ENCODE results near the gene RPL27. TPM values are rescaled to one million over a fixed set of nuclear protein-coding genes. Genes with fewer than 3 reads are reported as not detected.

RPL27 gene
- total and polyA plus RNA-seq, 2 of the 8 experiments (the other 6 are each of a cell fraction or from before 2014, with no cell fraction given): 1,415 to 3,779 TPM

GRCh38 chr17:43019418-43019817 is 21.2 kb downstream of the RPL27 start:
- no peaks in the 10 kb centered on the region for H3K9me3 ChIP-seq (ENCODE audit: insufficient read depth in 2 of 2, low read depth in 1 of 2, low read length in 1 of 2)
- peaks cover 6 to 39% (median 12%) of the 10 kb centered on the region in 4 experiments; a peak in 7 of 8 replicates for H3K36me3 ChIP-seq (ENCODE audit: control insufficient read depth in 2 of 4, insufficient read depth in 4 of 4, low read length in 3 of 4)
- H3K27ac ChIP-seq (ENCODE audit: low read depth, low read length): no peak overlapping the region
- H3K56ac ChIP-seq (replicated peaks; ENCODE audit: insufficient read length, low read depth, low read length): no peak overlapping the region
- no peak overlapping the region for H3K14ac ChIP-seq (ENCODE audit: insufficient read length)
- H4K91ac ChIP-seq (replicated peaks; ENCODE audit: insufficient read length, low read length): no peak overlapping the region
- no peak overlapping the region for H2AFZ ChIP-seq (ENCODE audit: low read length)
- DNase-seq (ENCODE audit: low read depth in 1 of 2, low spot score in 2 of 2) (no peak), FAIRE-seq (no peak)
- H4K5ac ChIP-seq (ENCODE audit: insufficient read length, low read depth, low read length): no peak overlapping the region
- ChIA-PET POLR2A (ENCODE audit: partially characterized antibody) (interaction anchor here (0.6 to 10.8 kb wide), 9 partner anchors 8 to 1341 kb away, joined by 3 to 123 read pairs (median 3); partner anchors contain the start of genes IFI35, PTGES3L, RPL27 and RUNDC1), CTCF (ENCODE audit: partially characterized antibody) (interaction anchor here (0.6 to 1.0 kb wide), 3 partner anchors 13 to 291 kb away, joined by 3 to 4 read pairs (median 3); partner anchors contain the start of gene BRCA1)
- H3K23me2 ChIP-seq (ENCODE audit: low read depth, low read length): peaks cover 8% of the 10 kb centered on the region; the same call in 1 of the 2 replicates
- H3K27me3 ChIP-seq (replicated peaks in 1 of 4; ENCODE audit: control insufficient read depth in 3 of 4, extremely low read depth in 1 of 4, insufficient read depth in 3 of 4, low read length in 3 of 4): no peaks in the 10 kb centered on the region
- peaks cover 0 to 35% of the 10 kb centered on the region in 2 experiments; a peak in 3 of 4 replicates for H3K79me2 ChIP-seq (ENCODE audit: control insufficient read depth in 1 of 2, insufficient read depth in 2 of 2, low read length in 2 of 2)
- H3K79me1 ChIP-seq (ENCODE audit: low read depth, low read length): peaks cover 17% of the 10 kb centered on the region
- no peak overlapping the region for H2BK12ac ChIP-seq (ENCODE audit: low read depth, low read length)
- no peak overlapping the region for H3K4me3 ChIP-seq (ENCODE audit: extremely low read depth in 1 of 4, insufficient read depth in 2 of 4, low read depth in 3 of 4, low read length in 4 of 4)
- peaks cover 6 to 18% (median 12%) of the 10 kb centered on the region in 4 experiments for H3K4me1 ChIP-seq (replicated peaks in 1 of 4; ENCODE audit: control insufficient read depth in 3 of 4, insufficient read depth in 4 of 4, low read length in 3 of 4)
- H3K9ac ChIP-seq (replicated peaks in 1 of 4; ENCODE audit: extremely low read depth in 1 of 4, low read depth in 3 of 4, low read length in 3 of 4): no peak overlapping the region
- peak overlapping the region; percentile 49; the same call in 1 of the 2 replicates for H2BK5ac ChIP-seq (ENCODE audit: low read depth, low read length)
- H2AK5ac ChIP-seq (ENCODE audit: low read depth, low read length): no peak overlapping the region
- H3K23ac ChIP-seq (ENCODE audit: insufficient read length): no peak overlapping the region
- no peak overlapping the region for H3K18ac ChIP-seq (ENCODE audit: extremely low read depth, low read length)
- no peak overlapping the region for H2BK20ac ChIP-seq (ENCODE audit: low read length)
- no peak overlapping the region for H3K4ac ChIP-seq (replicated peaks; ENCODE audit: insufficient read length, low read depth, low read length)
- H2BK15ac ChIP-seq (ENCODE audit: low read length): no peak overlapping the region
- H4K20me1 ChIP-seq (replicated peaks in 1 of 2; ENCODE audit: control insufficient read depth in 1 of 2, insufficient read depth in 2 of 2, low read length in 2 of 2): peaks cover 10% of the 10 kb centered on the region in 2 experiments
- WGBS, 2 experiments (ENCODE audit: extremely low coverage in 1 of 2, insufficient coverage in 1 of 2, insufficient read length in 1 of 2, insufficient replicate concordance in 2 of 2, low coverage in 1 of 2, low lambda C conversion rate in 2 of 2, missing lambda C conversion rate in 1 of 2): 82% methylated on average over 7 of the region's 7 CpGs; no CpG with 5 or more reads in 1 of the 2 experiments
- no peak overlapping the region; the same call in 1 of the 2 replicates for H4K8ac ChIP-seq (ENCODE audit: extremely low read depth, insufficient read depth, low read length)
- peak overlapping the region; percentile 18 to 86; a peak in 3 of 4 replicates for H3K4me2 ChIP-seq (ENCODE audit: insufficient read depth in 1 of 2, low read depth in 2 of 2, low read length in 2 of 2)
- H2BK120ac ChIP-seq (replicated peaks; ENCODE audit: low read depth, low read length): no peak overlapping the region
- no peak for TF ChIP-seq SIX5 (IDR thresholded peaks at IDR 0.05; ENCODE audit: low read depth, low read length)

All from H1 (cell line).